K562 (cell line): ENCODE results near the gene C18orf63. TPM values are rescaled to one million over a fixed set of nuclear protein-coding genes. Genes with fewer than 3 reads are reported as not detected.

Experiments
- IFI16 ChIP-seq: fragments of 250-450 bp; sonication (Bioruptor Pico); IDR thresholded peaks from 2 replicates; pipeline ENCODE4 v2.1.2; 2022; ENCODE audit warnings: mild to moderate bottlenecking, inconsistent platforms
- NCOR1 ChIP-seq: fragments of 450-650 bp; IDR thresholded peaks from 2 replicates; pipeline ENCODE4 v1.6.1; 2016; ENCODE audit warnings: mild to moderate bottlenecking, moderate library complexity
- PCBP1 ChIP-seq: fragments of 200-400 bp; formaldehyde crosslinking; IDR thresholded peaks from 2 replicates; pipeline ENCODE4 v1.6.1; 2018; ENCODE audit warnings: mild to moderate bottlenecking, low read depth, low read length; ENCODE audit not compliant: poor library complexity, severe bottlenecking
- ZC3H8 ChIP-seq: fragments of 450-650 bp; IDR thresholded peaks from 2 replicates; pipeline ENCODE4 v1.6.1; 2017
- ZNF407 ChIP-seq: fragments of 450-650 bp; IDR thresholded peaks from 2 replicates; pipeline ENCODE4 v1.6.1; 2016; ENCODE audit warnings: low read depth
- polyA plus RNA-seq, 8 experiments: library from polyadenylated mRNA; depleted of rRNA in 4 of 8; stranded (reverse) in 5 of 8; unstranded in 3 of 8; fragments of >200 nt; fragmentation: Nextera tagmentation in 2 of 8; fragmentation: Illumina TruSeq in 1 of 8; extraction: Ambion mirVana in 2 of 8; extraction: Trizol in 1 of 8; gene quantifications; 2 replicates each; pipeline versions ENCODE4 v1.2.1 to v1.2.3, GENCODE V29; 2011 to 2014; ENCODE audit warnings: inconsistent platforms in 1 of 8, missing spikeins in 1 of 8
- total RNA-seq, 7 experiments: library from RNA; depleted of rRNA in 6 of 7; stranded (reverse); fragments of >200 nt in 6 of 7; fragmentation: Illumina TruSeq in 2 of 7; extraction: Trizol in 2 of 7; gene quantifications; 2 replicates each; pipeline versions ENCODE4 v1.2.1 to v1.2.3, GENCODE V29; 2011 to 2021; ENCODE audit warnings: low replicate concordance in 1 of 7

C18orf63 gene
- total and polyA plus RNA-seq, 9 of the 15 experiments (the other 6 are each of a cell fraction or from before 2014, with no cell fraction given): not detected

- TF ChIP-seq ZC3H8: no peak
- no peak for TF ChIP-seq ZNF407
- no peak for TF ChIP-seq IFI16
- no peak for TF ChIP-seq PCBP1
- TF ChIP-seq NCOR1: no peak
Observed at GRCh38 chr18:74311000-74311399, 4.6 kb upstream of the C18orf63 start (continued).
